Calu3 (cell line): ENCODE data around the gene ZKSCAN5. TPM values are rescaled to one million over a fixed set of nuclear protein-coding genes. Genes with fewer than 3 reads are reported as not detected.

Experiments used
- total RNA-seq: library from RNA; stranded (reverse); gene quantifications from 2 replicates; pipeline ENCODE4 v1.2.3, GENCODE V29; 2022

ZKSCAN5 gene
- total RNA-seq, 1 experiment from 2014 or later: 6.1 TPM

Other genes starting within 250 kb of the ZKSCAN5 start
- 0.61 and 0.97 TPM in 2 replicates for gene MYH16, start 231.8 kb upstream of the ZKSCAN5 start, total RNA-seq
- gene ARPC1A, start 178.8 kb upstream of the ZKSCAN5 start, total RNA-seq: 146 TPM in 2 replicates
- 107 and 108 TPM in 2 replicates for gene ARPC1B, start 129.9 kb upstream of the ZKSCAN5 start, total RNA-seq
- 83.9 and 87.2 TPM in 2 replicates for gene PDAP1, start 96.1 kb upstream of the ZKSCAN5 start, total RNA-seq
- 62.8 and 82.7 TPM in 2 replicates for gene BUD31, start 95.7 kb upstream of the ZKSCAN5 start, total RNA-seq
- 7.6 and 8.8 TPM in 2 replicates for gene PTCD1, start 65.9 kb upstream of the ZKSCAN5 start, total RNA-seq
- 33.4 and 37.2 TPM in 2 replicates for gene CPSF4, start 65.7 kb upstream of the ZKSCAN5 start, total RNA-seq
- gene ATP5MF, start 38.5 kb upstream of the ZKSCAN5 start, total RNA-seq: 222 and 234 TPM in 2 replicates
- 17.2 and 18.9 TPM in 2 replicates for gene ZNF789, start 31.8 kb upstream of the ZKSCAN5 start, total RNA-seq
- gene ZNF394, start 4.4 kb upstream of the ZKSCAN5 start, total RNA-seq: 17.3 and 19.2 TPM in 2 replicates
- gene FAM200A, start 47.5 kb downstream of the ZKSCAN5 start, total RNA-seq: 3.9 and 4.1 TPM in 2 replicates
- not detected in 2 replicates for gene ZNF655, start 54.0 kb downstream of the ZKSCAN5 start, total RNA-seq
- gene TMEM225B, start 93.6 kb downstream of the ZKSCAN5 start, total RNA-seq: not detected in 2 replicates
- 12.9 and 13.5 TPM in 2 replicates for gene ZSCAN25, start 112.3 kb downstream of the ZKSCAN5 start, total RNA-seq
- gene CYP3A5, start 175.3 kb downstream of the ZKSCAN5 start, total RNA-seq: 44.9 and 70.7 TPM in 2 replicates
- 0.71 and 0.86 TPM in 2 replicates for gene CYP3A7, start 230.5 kb downstream of the ZKSCAN5 start, total RNA-seq